Measurements from ENCODE around the gene TUBB4A. TPM values are rescaled to one million over a fixed set of nuclear protein-coding genes. Genes with fewer than 3 reads are reported as not detected.

TUBB4A gene
- total RNA-seq, 1 donor from 2014 or later = 1.7 TPM

GRCh38 chr19:6446452-6446851 lies 55.7 kb downstream of the TUBB4A start:
- no peak overlapping the region for H3K4me3 Mint-ChIP-seq (ENCODE audit: unreplicated experiment)
- peaks cover 11% of the 10 kb centered on the region for H3K36me3 Mint-ChIP-seq (ENCODE audit: low read depth, unreplicated experiment)
- no peaks in the 10 kb centered on the region for H3K27me3 ChIP-seq (ENCODE audit: insufficient read depth, low read length)
- H3K27ac Mint-ChIP-seq (ENCODE audit: unreplicated experiment) = no peak overlapping the region
- H2AFZ ChIP-seq (ENCODE audit: low read depth, low read length) = no peak overlapping the region
- H3K4me1 ChIP-seq (ENCODE audit: insufficient read depth, low read length) = no peaks in the 10 kb centered on the region
- no peak overlapping the region for H3K27ac ChIP-seq (ENCODE audit: low read depth, low read length)
- no peaks in the 10 kb centered on the region for H3K4me1 Mint-ChIP-seq (ENCODE audit: low read depth, unreplicated experiment)
- no peaks in the 10 kb centered on the region for H3K9me3 ChIP-seq (ENCODE audit: insufficient read depth, low read depth, low read length)
- H3K79me2 ChIP-seq (ENCODE audit: insufficient read depth, low read length) = no peaks in the 10 kb centered on the region
- FAIRE-seq (no peak), DNase-seq (ENCODE audit: low read depth) (no peak)
- H3K4me2 ChIP-seq (ENCODE audit: low read length) = no peak overlapping the region
- no peak overlapping the region for H3K9ac ChIP-seq (ENCODE audit: low read length)
- no peaks in the 10 kb centered on the region for H3K27me3 Mint-ChIP-seq (ENCODE audit: low read depth, unreplicated experiment)
- no peaks in the 10 kb centered on the region for H4K20me1 ChIP-seq (ENCODE audit: insufficient read depth, low read length)
- H3K9me3 Mint-ChIP-seq (ENCODE audit: unreplicated experiment) = peaks cover 2% of the 10 kb centered on the region
- H3K36me3 ChIP-seq (ENCODE audit: insufficient read depth, low read length) = no peaks in the 10 kb centered on the region
- TF ChIP-seq EZH2 (IDR thresholded peaks at IDR 0.05; ENCODE audit: insufficient read depth, low read length) (no peak), CTCF (IDR thresholded peaks at IDR 0.05; ENCODE audit: insufficient read depth, low read depth, low read length) (no peak)
- H3K4me3 ChIP-seq (ENCODE audit: insufficient read depth, low read depth, low read length) = no peak overlapping the region

Other genes with a start within 250 kb of the TUBB4A start
- 41.6 and 46.0 TPM in 2 replicates for gene MLLT1, start 222.3 kb downstream of the TUBB4A start, total RNA-seq
- gene ACER1, start 168.7 kb downstream of the TUBB4A start, total RNA-seq = not detected in 2 replicates
- gene CLPP, start 140.8 kb downstream of the TUBB4A start, total RNA-seq = 90.5 and 93.8 TPM in 2 replicates
- gene ALKBH7, start 129.5 kb downstream of the TUBB4A start, total RNA-seq = 58.4 and 63.2 TPM in 2 replicates
- 2.8 and 3.0 TPM in 2 replicates for gene PSPN, start 126.4 kb downstream of the TUBB4A start, total RNA-seq
- 92.3 and 95.4 TPM in 2 replicates for gene GTF2F1, start 109.1 kb downstream of the TUBB4A start, total RNA-seq
- gene KHSRP, start 77.5 kb downstream of the TUBB4A start, total RNA-seq = 273 and 297 TPM in 2 replicates
- 0.55 and 0.75 TPM in 2 replicates for gene SLC25A41, start 68.5 kb downstream of the TUBB4A start, total RNA-seq
- 37.5 and 41.8 TPM in 2 replicates for gene SLC25A23, start 42.5 kb downstream of the TUBB4A start, total RNA-seq
- gene CRB3, start 38.0 kb downstream of the TUBB4A start, total RNA-seq = 1.2 and 1.6 TPM in 2 replicates
- gene DENND1C, start 20.5 kb downstream of the TUBB4A start, total RNA-seq = 0.19 TPM in 1 of 2 replicates, not detected in the other
- 2.3 and 2.4 TPM in 2 replicates for gene TNFSF9, start 28.7 kb upstream of the TUBB4A start, total RNA-seq
- 0.34 and 0.48 TPM in 2 replicates for gene CD70, start 88.8 kb upstream of the TUBB4A start, total RNA-seq
- gene TNFSF14, start 167.9 kb upstream of the TUBB4A start, total RNA-seq = not detected in 2 replicates
- 0.77 and 2.4 TPM in 2 replicates for gene C3, start 218.3 kb upstream of the TUBB4A start, total RNA-seq
- 41.6 and 50.9 TPM in 2 replicates for gene GPR108, start 235.3 kb upstream of the TUBB4A start, total RNA-seq
- gene TRIP10, start 237.4 kb upstream of the TUBB4A start, total RNA-seq = 36.3 and 41.4 TPM in 2 replicates